ENCODE data around the gene NCAPD3. TPM values are rescaled to one million over a fixed set of nuclear protein-coding genes. Genes with fewer than 3 reads are reported as not detected.

Gene NCAPD3
- total RNA-seq, 1 experiment from 2014 or later, result 78.2 TPM

- CTCF ChIA-PET, result no interaction called here
- Mint-ChIP-seq H3K4me3 (ENCODE audit: low read depth, unreplicated experiment) (no peak overlapping the region), H3K36me3 (ENCODE audit: insufficient read depth, unreplicated experiment) (no peaks in the 10 kb centered on the region), H3K9me3 (ENCODE audit: low read depth, unreplicated experiment) (no peaks in the 10 kb centered on the region), H3K27me3 (ENCODE audit: unreplicated experiment) (no peaks in the 10 kb centered on the region), H3K4me1 (ENCODE audit: low read depth, unreplicated experiment) (no peaks in the 10 kb centered on the region), H3K27ac (ENCODE audit: unreplicated experiment) (no peak overlapping the region)
- BruUV-seq (replicated peaks), result no TSS peak
- intact Hi-C loops (cut with micrococcal nuclease; ENCODE audit: unreplicated experiment), result no loop called here
- DNase-seq, result no peak
- TF ChIP-seq, protein P1, sequence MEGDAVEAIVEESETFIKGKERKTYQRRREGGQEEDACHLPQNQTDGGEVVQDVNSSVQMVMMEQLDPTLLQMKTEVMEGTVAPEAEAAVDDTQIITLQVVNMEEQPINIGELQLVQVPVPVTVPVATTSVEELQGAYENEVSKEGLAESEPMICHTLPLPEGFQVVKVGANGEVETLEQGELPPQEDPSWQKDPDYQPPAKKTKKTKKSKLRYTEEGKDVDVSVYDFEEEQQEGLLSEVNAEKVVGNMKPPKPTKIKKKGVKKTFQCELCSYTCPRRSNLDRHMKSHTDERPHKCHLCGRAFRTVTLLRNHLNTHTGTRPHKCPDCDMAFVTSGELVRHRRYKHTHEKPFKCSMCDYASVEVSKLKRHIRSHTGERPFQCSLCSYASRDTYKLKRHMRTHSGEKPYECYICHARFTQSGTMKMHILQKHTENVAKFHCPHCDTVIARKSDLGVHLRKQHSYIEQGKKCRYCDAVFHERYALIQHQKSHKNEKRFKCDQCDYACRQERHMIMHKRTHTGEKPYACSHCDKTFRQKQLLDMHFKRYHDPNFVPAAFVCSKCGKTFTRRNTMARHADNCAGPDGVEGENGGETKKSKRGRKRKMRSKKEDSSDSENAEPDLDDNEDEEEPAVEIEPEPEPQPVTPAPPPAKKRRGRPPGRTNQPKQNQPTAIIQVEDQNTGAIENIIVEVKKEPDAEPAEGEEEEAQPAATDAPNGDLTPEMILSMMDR (IDR thresholded peaks at IDR 0.05; ENCODE audit: unreplicated experiment), result no peak
Observed at GRCh38 chr11:134245434-134245833, 21.7 kb upstream of the NCAPD3 start.

- CTCF ChIA-PET, result interaction anchor here (1.5 kb wide), 1 partner anchor 317 kb away, joined by 3 read pairs; no protein-coding TSS in a partner anchor
- intact Hi-C loops (cut with micrococcal nuclease; ENCODE audit: unreplicated experiment), result no loop called here
- DNase-seq, result peak; percentile 28
- no peak overlapping the region for H3K27ac Mint-ChIP-seq (ENCODE audit: unreplicated experiment)
- no peak overlapping the region for H3K4me3 Mint-ChIP-seq (ENCODE audit: low read depth, unreplicated experiment)
- TF ChIP-seq, protein P1 (IDR thresholded peaks at IDR 0.05; ENCODE audit: unreplicated experiment), result peak; percentile 60
- no peaks in the 10 kb centered on the region for H3K27me3 Mint-ChIP-seq (ENCODE audit: unreplicated experiment)
- no TSS peak for BruUV-seq (replicated peaks)
- no peaks in the 10 kb centered on the region for H3K36me3 Mint-ChIP-seq (ENCODE audit: insufficient read depth, unreplicated experiment)
- H3K4me1 Mint-ChIP-seq (ENCODE audit: low read depth, unreplicated experiment), result no peaks in the 10 kb centered on the region
- H3K9me3 Mint-ChIP-seq (ENCODE audit: low read depth, unreplicated experiment), result no peaks in the 10 kb centered on the region
Observed at GRCh38 chr11:134244593-134244992, 20.8 kb upstream of the NCAPD3 start.

DNA sequence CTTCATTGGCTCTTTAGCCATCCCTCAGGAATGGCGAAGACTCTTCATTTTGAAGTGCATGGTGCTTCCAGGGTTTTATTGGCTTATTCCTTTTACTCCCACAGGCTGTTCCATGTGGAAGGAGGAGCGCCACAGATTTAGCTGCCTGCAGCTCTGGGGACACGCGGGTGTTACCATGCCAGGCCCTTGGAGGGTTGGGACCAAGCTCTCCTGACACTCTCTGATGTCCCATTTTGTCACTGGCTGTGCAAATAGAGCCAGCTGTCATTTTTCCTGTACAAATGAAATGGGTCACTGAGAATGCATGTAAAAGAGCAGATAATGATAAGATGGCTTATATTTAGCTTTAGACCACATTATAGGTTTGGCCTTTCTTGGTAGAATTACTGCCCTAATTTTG, 20.1 kb upstream of the NCAPD3 start:
- TF ChIP-seq, protein P1 (IDR thresholded peaks at IDR 0.05; ENCODE audit: unreplicated experiment), result no peak
- BruUV-seq (replicated peaks), result no TSS peak
- CTCF ChIA-PET, result interaction anchor here (1.5 kb wide), 1 partner anchor 316 kb away, joined by 3 read pairs; no protein-coding TSS in a partner anchor
- H3K36me3 Mint-ChIP-seq (ENCODE audit: insufficient read depth, unreplicated experiment), result no peaks in the 10 kb centered on the region
- no peaks in the 10 kb centered on the region for H3K9me3 Mint-ChIP-seq (ENCODE audit: low read depth, unreplicated experiment)
- no peak for DNase-seq
- no peaks in the 10 kb centered on the region for H3K27me3 Mint-ChIP-seq (ENCODE audit: unreplicated experiment)
- H3K27ac Mint-ChIP-seq (ENCODE audit: unreplicated experiment), result no peak overlapping the region
- no peak overlapping the region for H3K4me3 Mint-ChIP-seq (ENCODE audit: low read depth, unreplicated experiment)
- no peaks in the 10 kb centered on the region for H3K4me1 Mint-ChIP-seq (ENCODE audit: low read depth, unreplicated experiment)
- intact Hi-C loops (cut with micrococcal nuclease; ENCODE audit: unreplicated experiment), result no loop called here

DNA sequence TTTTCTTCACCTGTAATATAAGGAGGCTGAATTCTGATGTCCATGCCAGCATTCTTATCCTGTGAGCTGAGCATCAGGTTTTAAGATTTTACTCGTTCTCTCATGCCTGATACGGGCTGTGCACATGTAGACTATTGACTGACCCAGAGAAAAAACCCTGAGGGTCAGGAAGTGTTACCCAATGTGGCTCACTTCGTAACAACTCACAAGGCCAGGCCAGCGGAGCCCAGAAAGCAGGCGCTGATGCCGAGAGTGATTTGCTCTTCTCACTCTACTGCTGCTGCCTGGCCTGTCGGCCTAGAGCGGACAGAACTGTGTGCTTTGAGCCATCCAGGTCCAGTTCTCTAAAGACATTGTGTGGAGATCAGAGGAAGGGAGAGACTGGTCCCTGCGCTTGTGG, 18.6 kb upstream of the NCAPD3 start:
- Mint-ChIP-seq H3K4me3 (ENCODE audit: low read depth, unreplicated experiment) (no peak overlapping the region), H3K9me3 (ENCODE audit: low read depth, unreplicated experiment) (no peaks in the 10 kb centered on the region), H3K27me3 (ENCODE audit: unreplicated experiment) (no peaks in the 10 kb centered on the region), H3K36me3 (ENCODE audit: insufficient read depth, unreplicated experiment) (no peaks in the 10 kb centered on the region), H3K27ac (ENCODE audit: unreplicated experiment) (no peak overlapping the region), H3K4me1 (ENCODE audit: low read depth, unreplicated experiment) (no peaks in the 10 kb centered on the region)
- CTCF ChIA-PET, result no interaction called here
- TF ChIP-seq, protein P1 (IDR thresholded peaks at IDR 0.05; ENCODE audit: unreplicated experiment), result no peak
- intact Hi-C loops (cut with micrococcal nuclease; ENCODE audit: unreplicated experiment), result no loop called here
- no peak for DNase-seq
- no TSS peak for BruUV-seq (replicated peaks)

Measured in Calu3 (cell line).